T47D (cell line): Measurements from ENCODE around the gene KRR1.

Source experiments
- DNase-seq, 2 experiments: peaks; one replicate each; pipeline versions ENCODE4 v3.0.0 to v3.0.0-alpha.2; 2011 to 2012; ENCODE audit warnings: low read depth in 1 of 2, low spot score in 1 of 2
- JUND ChIP-seq: IDR thresholded peaks from 2 replicates; pipeline ENCODE4 v1.6.1; 2012; ENCODE audit warnings: low read depth
- in situ Hi-C: cut with HindIII; loops from 2 replicates; pipeline ENCODE4 v1.10.0; 2016; ENCODE audit warnings: low sequenced_read_pairs, low pct_unique_long_range_greater_than_20kb

Gene KRR1

GRCh38 chr12:75511116-75512048 is at the start of gene KRR1:
KRR1 (minus strand) TSS chr12:75511609; CDS start chr12:75511597, 12 bp downstream.
- no peak for TF ChIP-seq JUND
- peak; percentile 62 to 99 for DNase-seq
- in situ Hi-C loops: no loop called here

- TF ChIP-seq JUND: no peak
- in situ Hi-C loops: no loop called here
- peak; percentile 23 to 60 for DNase-seq
Observed at GRCh38 chr12:75560167-75560566, 48.8 kb upstream of the KRR1 start.

GRCh38 chr12:75558287-75558686 is 46.9 kb upstream of the KRR1 start:
- DNase-seq: no peak
- in situ Hi-C loops: no loop called here
- no peak for TF ChIP-seq JUND

- in situ Hi-C loops: no loop called here
- TF ChIP-seq JUND: no peak
Observed at GRCh38 chr12:75556311-75556899, 45.0 kb upstream of the KRR1 start.

GRCh38 chr12:75554556-75554880 is 43.1 kb upstream of the KRR1 start:
- TF ChIP-seq JUND: no peak
- DNase-seq: no peak
- in situ Hi-C loops: no loop called here

More at GRCh38 chr12:75556311-75556899, 45.0 kb upstream of the KRR1 start:
- peak in 1 of 2 experiments; percentile 58 for DNase-seq

GRCh38 chr12:75553836-75554555 is 42.6 kb upstream of the KRR1 start:
- no peak for DNase-seq
- no peak for TF ChIP-seq JUND
- in situ Hi-C loops: no loop called here

- no peak for TF ChIP-seq JUND
- DNase-seq: peak in 1 of 2 experiments; percentile 38
- in situ Hi-C loops: no loop called here
Observed at GRCh38 chr12:75553398-75553797, 42.0 kb upstream of the KRR1 start.

GRCh38 chr12:75551477-75551876 is 40.1 kb upstream of the KRR1 start:
- no peak for DNase-seq
- TF ChIP-seq JUND: no peak
- in situ Hi-C loops: no loop called here

GRCh38 chr12:75550401-75551240 is 39.2 kb upstream of the KRR1 start:
- DNase-seq: no peak
- TF ChIP-seq JUND: no peak

GRCh38 chr12:75549989-75550388 is 38.6 kb upstream of the KRR1 start:
- in situ Hi-C loops: no loop called here
- no peak for TF ChIP-seq JUND
- no peak for DNase-seq

More at GRCh38 chr12:75550401-75551240, 39.2 kb upstream of the KRR1 start:
- in situ Hi-C loops: no loop called here

- no peak for DNase-seq
- TF ChIP-seq JUND: no peak
- in situ Hi-C loops: no loop called here
Observed at GRCh38 chr12:75548879-75549278, 37.5 kb upstream of the KRR1 start.

GRCh38 chr12:75545636-75546035 is 34.2 kb upstream of the KRR1 start:
- in situ Hi-C loops: no loop called here
- TF ChIP-seq JUND: no peak
- no peak for DNase-seq

- TF ChIP-seq JUND: no peak
- in situ Hi-C loops: no loop called here
- no peak for DNase-seq
Observed at GRCh38 chr12:75543529-75543928, 32.1 kb upstream of the KRR1 start.
